ENCODE results near the gene GRIK2.

Gene GRIK2

GRCh38 chr6:101832371-101832770, 438.9 kb downstream of the GRIK2 start:
- H3K9ac ChIP-seq (ENCODE audit: low read depth, low read length), result no peak overlapping the region
- H3K4me1 ChIP-seq (ENCODE audit: insufficient read depth, low read length), result no peaks in the 10 kb centered on the region
- no peaks in the 10 kb centered on the region for H3K36me3 ChIP-seq (ENCODE audit: insufficient read depth, low read length)
- peaks cover 4% of the 10 kb centered on the region for H3K9me3 ChIP-seq (ENCODE audit: control insufficient read depth, insufficient read depth, low read length)

- H3K36me3 ChIP-seq (ENCODE audit: insufficient read depth, low read length), result no peaks in the 10 kb centered on the region
- H3K4me1 ChIP-seq (ENCODE audit: insufficient read depth, low read length), result no peaks in the 10 kb centered on the region
- H3K9me3 ChIP-seq (ENCODE audit: control insufficient read depth, insufficient read depth, low read length), result no peaks in the 10 kb centered on the region
- H3K9ac ChIP-seq (ENCODE audit: low read depth, low read length), result no peak overlapping the region
These were observed 446.6 kb downstream of the GRIK2 start for GRCh38 chr6:101840100-101840499.

- no peaks in the 10 kb centered on the region for H3K9me3 ChIP-seq (ENCODE audit: control insufficient read depth, insufficient read depth, low read length)
- no peak overlapping the region for H3K9ac ChIP-seq (ENCODE audit: low read depth, low read length)
- H3K36me3 ChIP-seq (ENCODE audit: insufficient read depth, low read length), result no peaks in the 10 kb centered on the region
- H3K4me1 ChIP-seq (ENCODE audit: insufficient read depth, low read length), result peaks cover 9% of the 10 kb centered on the region
These were observed 451.7 kb downstream of the GRIK2 start for GRCh38 chr6:101845172-101845571.

- H3K9ac ChIP-seq (ENCODE audit: low read depth, low read length), result no peak overlapping the region
- H3K36me3 ChIP-seq (ENCODE audit: insufficient read depth, low read length), result no peaks in the 10 kb centered on the region
- no peaks in the 10 kb centered on the region for H3K9me3 ChIP-seq (ENCODE audit: control insufficient read depth, insufficient read depth, low read length)
- H3K4me1 ChIP-seq (ENCODE audit: insufficient read depth, low read length), result peaks cover 9% of the 10 kb centered on the region
These were observed 452.1 kb downstream of the GRIK2 start for GRCh38 chr6:101845621-101846020.

GRCh38 chr6:101847690-101848089, 454.2 kb downstream of the GRIK2 start:
- no peak overlapping the region for H3K9ac ChIP-seq (ENCODE audit: low read depth, low read length)
- H3K9me3 ChIP-seq (ENCODE audit: control insufficient read depth, insufficient read depth, low read length), result no peaks in the 10 kb centered on the region
- H3K4me1 ChIP-seq (ENCODE audit: insufficient read depth, low read length), result peaks cover 9% of the 10 kb centered on the region
- H3K36me3 ChIP-seq (ENCODE audit: insufficient read depth, low read length), result no peaks in the 10 kb centered on the region

- H3K9ac ChIP-seq (ENCODE audit: low read depth, low read length), result no peak overlapping the region
- peaks cover 9% of the 10 kb centered on the region for H3K4me1 ChIP-seq (ENCODE audit: insufficient read depth, low read length)
- H3K36me3 ChIP-seq (ENCODE audit: insufficient read depth, low read length), result no peaks in the 10 kb centered on the region
- H3K9me3 ChIP-seq (ENCODE audit: control insufficient read depth, insufficient read depth, low read length), result no peaks in the 10 kb centered on the region
These were observed 458.4 kb downstream of the GRIK2 start for GRCh38 chr6:101851911-101852310.

- Histone ChIP-seq H3K9ac (ENCODE audit: low read depth, low read length) (no peak overlapping the region), H3K4me1 (ENCODE audit: insufficient read depth, low read length) (no peaks in the 10 kb centered on the region), H3K36me3 (ENCODE audit: insufficient read depth, low read length) (no peaks in the 10 kb centered on the region), H3K9me3 (ENCODE audit: control insufficient read depth, insufficient read depth, low read length) (no peaks in the 10 kb centered on the region)
These were observed 459.9 kb downstream of the GRIK2 start for GRCh38 chr6:101853231-101854085.

GRCh38 chr6:101876431-101876830, 482.9 kb downstream of the GRIK2 start:
- H3K4me1 ChIP-seq (ENCODE audit: insufficient read depth, low read length), result no peaks in the 10 kb centered on the region
- no peaks in the 10 kb centered on the region for H3K36me3 ChIP-seq (ENCODE audit: insufficient read depth, low read length)
- H3K9ac ChIP-seq (ENCODE audit: low read depth, low read length), result no peak overlapping the region
- H3K9me3 ChIP-seq (ENCODE audit: control insufficient read depth, insufficient read depth, low read length), result no peaks in the 10 kb centered on the region; the same call in 1 of the 2 replicates

- H3K36me3 ChIP-seq (ENCODE audit: insufficient read depth, low read length), result no peaks in the 10 kb centered on the region
- H3K9me3 ChIP-seq (ENCODE audit: control insufficient read depth, insufficient read depth, low read length), result no peaks in the 10 kb centered on the region
- H3K9ac ChIP-seq (ENCODE audit: low read depth, low read length), result no peak overlapping the region
- H3K4me1 ChIP-seq (ENCODE audit: insufficient read depth, low read length), result no peaks in the 10 kb centered on the region
These were observed 485.2 kb downstream of the GRIK2 start for GRCh38 chr6:101878554-101879276.

GRCh38 chr6:101879782-101880181, 486.3 kb downstream of the GRIK2 start:
- Histone ChIP-seq H3K4me1 (ENCODE audit: insufficient read depth, low read length) (no peaks in the 10 kb centered on the region), H3K9ac (ENCODE audit: low read depth, low read length) (no peak overlapping the region), H3K36me3 (ENCODE audit: insufficient read depth, low read length) (no peaks in the 10 kb centered on the region), H3K9me3 (ENCODE audit: control insufficient read depth, insufficient read depth, low read length) (no peaks in the 10 kb centered on the region)

- Histone ChIP-seq H3K36me3 (ENCODE audit: insufficient read depth, low read length) (no peaks in the 10 kb centered on the region), H3K4me1 (ENCODE audit: insufficient read depth, low read length) (no peaks in the 10 kb centered on the region), H3K9me3 (ENCODE audit: control insufficient read depth, insufficient read depth, low read length) (no peaks in the 10 kb centered on the region), H3K9ac (ENCODE audit: low read depth, low read length) (no peak overlapping the region)
These were observed 490.0 kb downstream of the GRIK2 start for GRCh38 chr6:101883505-101883904.

- no peaks in the 10 kb centered on the region for H3K4me1 ChIP-seq (ENCODE audit: insufficient read depth, low read length)
- H3K9me3 ChIP-seq (ENCODE audit: control insufficient read depth, insufficient read depth, low read length), result no peaks in the 10 kb centered on the region
- H3K36me3 ChIP-seq (ENCODE audit: insufficient read depth, low read length), result no peaks in the 10 kb centered on the region
- H3K9ac ChIP-seq (ENCODE audit: low read depth, low read length), result no peak overlapping the region
These were observed 494.0 kb downstream of the GRIK2 start for GRCh38 chr6:101887532-101887931.

- Histone ChIP-seq H3K9me3 (ENCODE audit: control insufficient read depth, insufficient read depth, low read length) (no peaks in the 10 kb centered on the region), H3K9ac (ENCODE audit: low read depth, low read length) (no peak overlapping the region), H3K4me1 (ENCODE audit: insufficient read depth, low read length) (peaks cover 3% of the 10 kb centered on the region; the same call in 1 of the 2 replicates), H3K36me3 (ENCODE audit: insufficient read depth, low read length) (no peaks in the 10 kb centered on the region)
These were observed 514.1 kb downstream of the GRIK2 start for GRCh38 chr6:101907356-101908217.

GRCh38 chr6:101909366-101909765, 515.9 kb downstream of the GRIK2 start:
- Histone ChIP-seq H3K9me3 (ENCODE audit: control insufficient read depth, insufficient read depth, low read length) (no peaks in the 10 kb centered on the region), H3K36me3 (ENCODE audit: insufficient read depth, low read length) (no peaks in the 10 kb centered on the region), H3K4me1 (ENCODE audit: insufficient read depth, low read length) (peaks cover 3% of the 10 kb centered on the region; the same call in 1 of the 2 replicates), H3K9ac (ENCODE audit: low read depth, low read length) (no peak overlapping the region)

All from ES-I3 (cell line).